Activated effector memory CD4-positive, alpha-beta T cell treated with anti-CD3 and anti-CD28 coated beads, Interleukin-2, amount 50 U/mL, for 16 hours (primary cell): ENCODE data around the gene RFX3.

Experiments used
- DNase-seq: peaks from one replicate; pipeline ENCODE4 v3.0.0-alpha.2; 2020

The RFX3 gene

GRCh38 chr9:3262826-3263529 is 262.8 kb downstream of the RFX3 start:
- no peak for DNase-seq

DNA sequence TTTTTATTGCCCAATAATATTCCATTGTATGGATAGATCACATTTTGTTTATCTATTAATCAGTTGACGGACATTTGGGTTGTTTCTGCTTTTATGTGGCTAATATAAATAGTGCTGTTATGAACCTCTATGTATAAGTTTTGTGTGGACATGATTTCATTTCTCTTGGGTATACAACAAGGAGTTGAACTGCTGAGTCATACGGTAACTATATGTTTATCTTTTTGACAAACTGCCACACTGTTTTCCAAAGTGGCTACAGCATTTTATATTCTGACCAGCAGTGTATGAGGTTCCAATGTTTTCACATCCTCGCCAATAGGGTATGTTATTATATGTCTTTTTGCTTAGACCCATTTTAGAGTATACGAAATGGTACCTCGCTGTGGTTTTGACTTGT is 264.3 kb downstream of the RFX3 start:
- no peak for DNase-seq

DNA sequence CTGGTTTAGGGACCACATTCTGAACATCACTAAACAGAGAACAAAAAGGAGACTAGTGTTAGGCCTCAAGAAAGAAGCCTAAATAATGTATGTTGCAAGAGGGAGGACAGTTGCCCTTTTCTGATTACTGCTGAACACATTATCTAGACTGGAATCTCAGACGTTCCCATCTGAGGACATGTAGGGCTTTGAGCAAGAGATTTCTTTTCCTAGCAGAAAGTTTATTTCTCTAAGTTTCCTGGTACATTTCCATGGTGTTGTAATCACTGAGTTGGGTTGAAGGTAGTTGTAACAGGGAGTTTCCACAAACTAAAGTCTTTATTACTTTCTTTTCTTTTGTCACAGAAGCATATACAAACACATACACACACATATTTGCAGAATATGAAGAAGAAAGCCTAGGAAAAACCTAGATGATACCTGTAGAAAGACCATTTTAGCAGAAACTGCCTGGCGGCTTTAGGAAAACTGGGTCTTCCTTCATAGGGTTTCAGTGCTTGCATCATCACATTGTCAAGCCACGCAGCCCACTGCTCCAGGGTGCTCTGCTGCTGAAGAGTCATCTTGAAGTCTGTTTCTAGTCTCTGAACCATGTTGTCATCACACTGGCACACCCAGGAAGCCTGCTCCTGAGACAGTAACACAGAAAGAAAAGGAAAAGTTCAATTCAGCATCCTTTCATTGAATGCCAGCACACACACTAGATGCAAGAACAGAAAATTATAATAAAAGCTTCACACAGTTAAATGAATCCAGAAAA is 269.1 kb downstream of the RFX3 start:
- no peak for DNase-seq

DNA sequence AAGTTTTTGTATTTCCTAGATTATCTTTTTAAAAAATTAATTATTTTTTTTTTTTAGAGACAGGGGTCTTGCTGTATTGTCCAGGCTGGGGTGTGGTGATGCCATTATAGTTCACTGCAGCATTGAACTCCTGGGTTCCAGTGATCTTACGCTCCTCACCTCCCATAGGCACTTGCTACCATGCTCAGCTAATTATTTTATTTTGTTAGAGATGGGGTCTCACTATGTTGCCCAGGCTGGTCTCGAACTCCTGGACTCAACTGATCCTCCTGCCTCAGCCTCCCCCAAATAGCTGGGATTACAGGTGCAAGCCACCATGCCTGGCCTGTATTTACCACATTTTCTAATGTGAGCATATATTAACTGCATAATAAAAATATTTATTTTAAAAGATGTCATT is 274.5 kb downstream of the RFX3 start:
- no peak for DNase-seq

DNA sequence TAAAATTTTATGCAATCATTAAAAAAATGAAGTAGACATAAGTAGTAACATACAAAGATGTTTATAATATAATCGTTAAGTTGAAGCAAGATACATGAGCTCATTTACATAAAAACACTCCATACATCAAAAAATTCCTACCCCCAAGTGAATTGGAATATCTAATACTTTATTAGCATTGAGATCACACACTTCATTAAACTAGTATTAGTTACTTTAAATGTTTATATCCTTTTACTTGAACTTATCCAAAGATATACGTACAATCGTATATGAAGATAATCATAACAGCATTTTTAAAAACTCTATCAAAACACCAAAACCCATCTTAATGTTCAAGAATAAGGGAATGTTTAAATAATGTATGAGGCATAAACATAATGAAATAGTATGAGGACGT is 275.1 kb downstream of the RFX3 start:
- no peak for DNase-seq

DNA sequence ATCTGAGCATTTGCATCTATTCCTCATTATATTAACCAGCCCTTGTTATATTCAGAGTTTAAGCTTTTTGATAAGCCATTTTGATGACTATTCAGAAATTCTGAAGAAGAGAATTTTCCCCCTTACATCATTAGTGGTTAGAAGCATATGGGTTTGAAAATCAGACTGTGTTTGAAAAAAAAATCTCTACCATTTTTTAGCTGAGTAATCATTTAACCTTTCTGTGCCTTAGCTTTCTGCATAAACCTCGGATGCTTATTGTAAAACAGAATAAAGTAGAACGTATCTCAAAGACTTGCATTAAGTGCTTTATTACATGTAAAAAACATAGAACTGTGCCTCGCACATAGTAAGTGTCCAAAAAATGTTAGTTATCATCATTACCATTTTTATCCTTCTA is 278.6 kb downstream of the RFX3 start:
- no peak for DNase-seq

- no peak for DNase-seq
Measured at GRCh38 chr9:3246241-3246640, 279.6 kb downstream of the RFX3 start.

DNA sequence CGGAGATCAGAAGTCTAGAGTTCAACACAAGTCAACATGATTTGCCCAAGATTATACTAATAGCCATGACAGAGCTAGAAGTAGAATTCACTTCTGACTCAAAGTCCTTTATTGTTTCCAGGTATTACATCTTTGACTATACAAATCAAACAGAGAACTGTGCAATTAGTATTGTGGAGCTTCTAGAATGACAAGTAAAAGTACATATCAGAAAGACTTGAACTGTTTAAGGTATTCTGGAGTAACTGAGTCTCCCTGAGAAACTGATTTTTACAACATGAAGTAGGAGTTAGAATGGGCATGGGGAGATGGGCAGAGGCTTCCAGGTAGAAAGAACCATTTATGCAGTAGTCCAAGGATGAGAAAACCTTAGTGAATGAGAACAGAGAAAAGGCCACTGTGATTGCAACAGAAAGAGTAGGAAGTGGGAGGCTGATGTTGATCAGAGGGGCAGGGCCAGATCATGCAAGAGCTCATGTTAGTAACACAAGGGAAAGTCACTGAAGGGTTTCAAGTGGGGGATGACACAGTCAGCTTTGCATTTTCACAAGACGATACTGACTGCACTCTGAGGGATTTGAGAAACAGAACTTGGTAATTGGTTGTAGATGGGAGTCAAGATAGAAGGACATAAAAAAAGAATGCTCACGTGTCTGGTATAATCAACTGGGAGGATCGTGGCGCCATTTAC is 280.7 kb downstream of the RFX3 start:
- DNase-seq = no peak

DNA sequence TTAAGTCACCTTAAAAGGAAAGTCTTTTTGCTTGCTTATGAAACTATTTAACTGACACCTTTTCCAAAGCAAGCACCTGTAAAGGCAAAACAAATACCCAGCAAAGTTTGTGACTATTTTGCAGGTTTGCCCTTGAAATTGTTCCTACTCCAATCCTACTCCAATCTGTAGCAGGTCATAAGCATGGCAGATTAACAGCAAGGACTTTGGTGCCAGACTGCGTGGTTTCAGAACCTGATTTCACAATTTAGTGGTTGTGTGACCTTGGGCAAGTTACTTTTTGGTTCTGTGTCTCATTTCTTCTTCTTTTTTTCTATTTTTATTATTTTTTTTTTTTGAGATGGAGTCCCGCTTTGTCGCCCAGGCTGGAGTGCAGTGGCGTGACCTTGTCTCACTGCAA is 282.1 kb downstream of the RFX3 start:
- DNase-seq = no peak

DNA sequence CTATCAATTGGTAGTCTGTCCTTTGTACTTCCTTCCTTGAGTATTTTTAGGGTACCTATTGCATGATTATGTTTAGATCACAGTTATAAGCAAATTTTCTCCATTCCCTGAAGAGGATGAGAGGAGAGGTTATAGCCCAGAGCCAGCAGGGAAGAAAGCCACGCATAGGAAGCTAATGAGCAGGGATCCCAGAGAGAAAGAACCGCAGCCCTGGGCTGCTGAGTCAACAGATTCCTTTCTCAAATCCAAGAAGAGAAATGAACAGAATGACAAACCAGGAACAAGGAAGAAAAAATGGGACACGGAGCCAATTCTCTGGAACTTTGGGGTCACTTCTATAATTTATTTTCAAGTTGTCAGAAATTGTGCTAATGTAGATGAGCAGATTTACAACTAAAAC is 284.5 kb downstream of the RFX3 start:
- DNase-seq = no peak

GRCh38 chr9:3240656-3241268 is 285.0 kb downstream of the RFX3 start:
- DNase-seq = peak; percentile 85

DNA sequence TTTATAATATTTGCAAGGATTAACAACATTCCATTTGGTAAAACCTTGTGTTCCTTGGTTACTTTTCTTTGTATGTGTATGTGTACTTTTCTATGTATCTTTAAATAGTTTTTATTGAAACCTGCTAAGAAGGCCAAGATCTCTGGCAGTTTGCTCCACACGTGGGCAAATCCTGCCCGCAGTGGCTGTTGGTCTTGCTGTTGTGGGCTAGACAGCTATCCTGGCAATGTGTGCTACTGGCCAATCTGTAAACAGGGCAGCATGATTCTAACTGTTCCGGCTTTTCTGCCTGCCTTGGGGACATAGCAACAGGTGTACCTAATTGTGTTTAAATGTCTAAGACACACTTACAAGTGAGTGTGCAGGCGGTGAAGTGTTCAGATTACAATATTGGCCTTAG is 286.6 kb downstream of the RFX3 start:
- DNase-seq = no peak

DNA sequence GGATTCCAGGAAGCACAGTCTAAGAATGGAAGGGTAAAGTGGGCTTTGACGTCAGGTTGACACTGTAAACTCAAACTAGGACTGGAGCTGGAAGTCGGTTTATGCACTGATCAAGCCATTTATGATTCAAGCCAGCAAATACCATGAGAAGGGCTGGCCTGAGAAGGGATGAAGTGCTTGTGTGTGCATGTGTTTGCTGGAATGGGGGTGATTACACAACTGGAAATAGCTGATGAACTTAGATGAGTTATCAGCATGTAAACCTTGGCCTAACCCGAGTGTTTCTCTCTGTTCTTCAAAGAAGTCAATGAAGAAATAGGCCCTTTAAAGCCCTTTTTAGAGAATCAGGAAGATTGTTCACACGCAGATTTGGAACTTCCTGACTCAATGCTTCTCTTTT is 287.6 kb downstream of the RFX3 start:
- DNase-seq = no peak

DNA sequence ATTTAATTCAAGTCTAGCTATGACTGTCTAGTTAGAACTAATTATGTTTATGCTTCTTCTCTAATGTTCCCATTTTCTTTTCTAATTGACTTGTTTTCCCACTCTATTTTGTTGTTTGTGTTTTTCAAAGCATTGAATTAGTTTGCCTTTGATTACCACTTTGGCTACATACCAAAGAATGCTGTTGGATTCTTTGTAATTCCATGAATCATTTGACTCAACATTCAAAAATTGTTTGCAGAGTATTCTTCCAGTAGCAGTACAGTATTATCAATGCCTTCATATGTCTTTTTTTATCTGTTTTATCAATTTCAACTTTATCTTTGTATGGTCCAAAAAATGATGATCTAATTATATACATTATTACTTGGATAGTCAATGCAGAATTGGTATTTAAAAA is 288.7 kb downstream of the RFX3 start:
- no peak for DNase-seq

GRCh38 chr9:3235497-3235896 is 290.3 kb downstream of the RFX3 start:
- DNase-seq = no peak

- DNase-seq = no peak
Measured at GRCh38 chr9:3224931-3225330, 300.9 kb downstream of the RFX3 start.

- DNase-seq = no peak
Measured at GRCh38 chr9:3215658-3216057, 310.1 kb downstream of the RFX3 start.

DNA sequence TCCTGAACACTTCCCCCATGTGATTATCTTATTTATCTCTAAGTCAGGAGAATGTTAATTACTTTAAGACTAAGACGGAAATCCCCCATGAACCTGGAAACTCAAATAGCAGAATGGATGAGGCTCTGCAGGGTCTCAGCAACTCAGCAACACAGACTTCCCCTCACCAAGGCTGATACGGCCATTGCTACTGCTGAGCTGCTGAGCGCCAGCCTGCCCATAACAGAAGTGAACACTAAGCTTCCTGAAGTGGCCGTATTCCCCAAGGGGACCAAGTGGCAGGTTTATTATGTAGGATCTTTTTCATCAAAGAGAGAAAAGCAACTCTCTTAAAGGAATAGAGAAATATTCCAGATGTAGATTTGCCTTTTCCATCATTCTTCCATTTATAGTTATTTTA is 311.1 kb downstream of the RFX3 start:
- no peak for DNase-seq

GRCh38 chr9:3205421-3206095 is 320.2 kb downstream of the RFX3 start:
- no peak for DNase-seq

- DNase-seq = no peak
Measured at GRCh38 chr9:3200331-3200774, 325.4 kb downstream of the RFX3 start.

DNA sequence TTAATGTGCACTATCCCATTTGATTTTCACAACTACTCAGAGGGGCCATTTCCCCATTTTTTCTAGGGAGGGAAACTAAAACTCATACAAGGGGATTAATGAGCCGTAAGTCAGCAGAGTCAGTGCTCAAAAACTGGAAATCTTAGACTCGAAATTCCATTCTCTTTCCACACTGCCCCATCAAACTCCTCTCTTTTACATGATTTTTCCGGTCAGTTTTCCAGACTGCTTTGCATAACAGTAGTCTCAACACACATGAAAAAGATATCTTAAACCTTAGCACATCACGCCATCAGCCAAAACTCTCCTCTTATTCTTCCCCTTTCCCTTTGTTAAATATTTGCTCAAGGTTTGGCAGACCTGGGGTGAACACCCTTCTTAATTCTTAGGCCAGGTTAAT is 332.0 kb downstream of the RFX3 start:
- no peak for DNase-seq

- no peak for DNase-seq
Measured at GRCh38 chr9:3191715-3192114, 334.1 kb downstream of the RFX3 start.
